Hepatocyte (in vitro differentiated cells): ENCODE results near the gene ZNF17. TPM values are rescaled to one million over a fixed set of nuclear protein-coding genes. Genes with fewer than 3 reads are reported as not detected.

Source experiments
- DNase-seq: peaks from one replicate; pipeline ENCODE4 v3.0.0-alpha.2; 2016; ENCODE audit warnings: low spot score
- H2AFZ ChIP-seq: fragments of 200-600 bp; sonication (generic); 2 replicates; pipeline ENCODE4 v1.6.0; 2016; ENCODE audit warnings: antibody characterized with exemption, mild to moderate bottlenecking
- H3K27ac ChIP-seq: fragments of 200-600 bp; sonication (generic); 2 replicates; pipeline ENCODE4 v1.5.1; 2016; ENCODE audit warnings: mild to moderate bottlenecking
- H3K27me3 ChIP-seq: fragments of 200-600 bp; sonication (generic); 2 replicates; pipeline ENCODE4 v1.6.1; 2016
- H3K36me3 ChIP-seq: fragments of 200-600 bp; sonication (generic); replicated peaks from 2 replicates; pipeline ENCODE4 v1.5.1; 2016; ENCODE audit warnings: low read depth; ENCODE audit not compliant: insufficient read depth
- H3K4me1 ChIP-seq: fragments of 200-600 bp; sonication (generic); 2 replicates; pipeline ENCODE4 v1.5.1; 2016; ENCODE audit warnings: mild to moderate bottlenecking, moderate library complexity; ENCODE audit not compliant: insufficient read depth
- H3K4me2 ChIP-seq: fragments of 200-600 bp; sonication (generic); 2 replicates; pipeline ENCODE4 v1.6.0; 2016
- H3K4me3 ChIP-seq: fragments of 200-600 bp; sonication (generic); 2 replicates; pipeline ENCODE4 v1.5.1; 2016; ENCODE audit warnings: mild to moderate bottlenecking
- H3K79me2 ChIP-seq: fragments of 200-600 bp; sonication (generic); 2 replicates; pipeline ENCODE4 v1.6.0; 2017; ENCODE audit warnings: mild to moderate bottlenecking
- H3K9me2 ChIP-seq: fragments of 200-600 bp; sonication (generic); replicated peaks from 2 replicates; pipeline ENCODE4 v1.6.0; 2017; ENCODE audit warnings: mild to moderate bottlenecking; ENCODE audit not compliant: insufficient read depth
- H3K9me3 ChIP-seq: fragments of 200-600 bp; sonication (generic); 2 replicates; pipeline ENCODE4 v1.5.1; 2016; ENCODE audit warnings: low read depth, mild to moderate bottlenecking
- H4K20me1 ChIP-seq: fragments of 200-600 bp; sonication (generic); 2 replicates; pipeline ENCODE4 v1.6.0; 2016; ENCODE audit warnings: mild to moderate bottlenecking; ENCODE audit not compliant: insufficient read depth, poor library complexity, severe bottlenecking
- CTCF ChIP-seq: fragments of 200-600 bp; sonication (generic); IDR thresholded peaks from 2 replicates; pipeline ENCODE4 v1.5.1; 2016; ENCODE audit warnings: antibody characterized with exemption, mild to moderate bottlenecking; ENCODE audit not compliant: poor library complexity
- EZH2 ChIP-seq: fragments of 200-600 bp; sonication (generic); IDR thresholded peaks from 2 replicates; pipeline ENCODE4 v1.6.1; 2016; ENCODE audit warnings: antibody characterized with exemption, mild to moderate bottlenecking, borderline replicate concordance
- EZH2phosphoT487 ChIP-seq: fragments of 200-600 bp; sonication (generic); IDR thresholded peaks from one replicate; pipeline ENCODE4 v1.6.1; 2018; ENCODE audit warnings: antibody characterized with exemption, mild to moderate bottlenecking, low read depth, moderate library complexity; ENCODE audit not compliant: unreplicated experiment, severe bottlenecking
- WGBS: methylation state at CpG from one replicate; pipeline ENCODE4 v1.1.6; 2016; ENCODE audit warnings: low lambda C conversion rate; ENCODE audit errors: missing lambda C conversion rate; 5-methylcytosine and 5-hydroxymethylcytosine counted together
- polyA plus RNA-seq: library from polyadenylated mRNA; unstranded; fragments of >200 nt; fragmentation: Nextera tagmentation; extraction: Ambion mirVana; gene quantifications from 2 replicates; pipeline ENCODE4 v1.2.1, GENCODE V29; 2016
- total RNA-seq: library from RNA; depleted of rRNA; stranded (reverse); fragments of >200 nt; gene quantifications from 2 replicates; pipeline ENCODE4 v1.2.3, GENCODE V29; 2014

Gene ZNF17
- total and polyA plus RNA-seq, 2 experiments from 2014 or later, result 2.3 to 7.2 TPM

- no peak overlapping the region for H3K4me3 ChIP-seq
- H2AFZ ChIP-seq, result no peak overlapping the region
- no peak overlapping the region for H3K4me2 ChIP-seq
- no peak for DNase-seq
- H3K9me2 ChIP-seq, result no peaks in the 10 kb centered on the region
- no peaks in the 10 kb centered on the region for H3K79me2 ChIP-seq
- TF ChIP-seq EZH2phosphoT487 (no peak), EZH2 (no peak), CTCF (no peak)
- no peaks in the 10 kb centered on the region for H4K20me1 ChIP-seq
- H3K27me3 ChIP-seq, result no peaks in the 10 kb centered on the region
- H3K36me3 ChIP-seq, result no peaks in the 10 kb centered on the region
- H3K9me3 ChIP-seq, result no peaks in the 10 kb centered on the region
- no peaks in the 10 kb centered on the region for H3K4me1 ChIP-seq
- 94% methylated on average over 6 of the region's 6 CpGs for WGBS
- H3K27ac ChIP-seq, result no peak overlapping the region
These were observed 34.8 kb upstream of the ZNF17 start for GRCh38 chr19:57376151-57376550.

GRCh38 chr19:57377498-57378146 is 33.3 kb upstream of the ZNF17 start:
- H3K9me2 ChIP-seq, result no peaks in the 10 kb centered on the region
- H3K4me2 ChIP-seq, result no peak overlapping the region
- no peak for TF ChIP-seq EZH2
- no peak for TF ChIP-seq CTCF
- no peak for TF ChIP-seq EZH2phosphoT487
- H3K36me3 ChIP-seq, result no peaks in the 10 kb centered on the region
- no peaks in the 10 kb centered on the region for H4K20me1 ChIP-seq
- H3K4me3 ChIP-seq, result no peak overlapping the region
- H3K27ac ChIP-seq, result no peak overlapping the region
- DNase-seq, result no peak
- H3K4me1 ChIP-seq, result no peaks in the 10 kb centered on the region
- no peak overlapping the region for H2AFZ ChIP-seq
- no peaks in the 10 kb centered on the region for H3K9me3 ChIP-seq
- no peaks in the 10 kb centered on the region for H3K79me2 ChIP-seq
- H3K27me3 ChIP-seq, result no peaks in the 10 kb centered on the region
- 97% methylated on average over 3 of the region's 3 CpGs for WGBS

- Histone ChIP-seq H3K9me2 (no peaks in the 10 kb centered on the region), H3K79me2 (no peaks in the 10 kb centered on the region), H3K4me3 (no peak overlapping the region), H3K9me3 (no peaks in the 10 kb centered on the region), H3K36me3 (no peaks in the 10 kb centered on the region), H3K27me3 (no peaks in the 10 kb centered on the region), H2AFZ (no peak overlapping the region), H3K4me2 (no peak overlapping the region), H3K27ac (no peak overlapping the region), H3K4me1 (no peaks in the 10 kb centered on the region), H4K20me1 (no peaks in the 10 kb centered on the region)
- DNase-seq, result no peak
- TF ChIP-seq CTCF (no peak), EZH2 (no peak), EZH2phosphoT487 (no peak)
These were observed 30.0 kb upstream of the ZNF17 start for GRCh38 chr19:57380923-57381322.
